HCT116 (cell line): ENCODE measurements around the gene ALDH5A1. TPM values are rescaled to one million over a fixed set of nuclear protein-coding genes. Genes with fewer than 3 reads are reported as not detected.

Experiments used
- ATAC-seq: fragments of 200-7000 bp; cut with Tn5 transposase; 2 replicates; pipeline ENCODE4 v1.9.1; 2020; ENCODE audit warnings: mild to moderate bottlenecking, moderate library complexity
- BruUV-seq: library from RNA; stranded (reverse); fragments of 400-500 nt; replicated peaks from 2 replicates; lab custom pipeline; 2021; lab: Mats Ljungman, UMichigan
- CTCF ChIA-PET: fragments of 300-600 bp; sonication (Branson Sonifier 250); formaldehyde crosslinking; loops from one replicate; lab custom pipeline; 2021; ENCODE audit warnings: antibody characterized with exemption; lab: Charles Lee
- POLR2A ChIA-PET: fragments of 300-600, 350-600 bp; sonication (Branson Sonifier 250); formaldehyde crosslinking; loops from one replicate; lab custom pipeline; 2021; ENCODE audit warnings: antibody characterized with exemption; lab: Charles Lee
- RAD21 ChIA-PET, 2 experiments: fragments of 300-600 bp; sonication (Branson Sonifier 250); formaldehyde crosslinking; loops; one replicate each; lab custom pipeline; 2023; ENCODE audit warnings: low total read pairs in 2 of 2; ENCODE audit not compliant: uncharacterized antibody in 2 of 2, unreplicated experiment in 2 of 2, low non-redundant PET in 1 of 2; lab: Charles Lee
- DNase-seq: peaks from one replicate; pipeline ENCODE4 v3.0.0-alpha.2; 2010; ENCODE audit warnings: low read depth, low spot score
- H2AFZ ChIP-seq: fragments of 200-600 bp; shearing (Covaris generic), sonication (generic); 2 replicates; pipeline ENCODE4 v1.6.1; 2017; ENCODE audit warnings: low read depth, mixed run types, mixed read lengths, antibody characterized with exemption, low read length; ENCODE audit not compliant: poor library complexity, severe bottlenecking
- H3K27ac ChIP-seq: 2 replicates; pipeline ENCODE4 v1.5.1; 2012; ENCODE audit warnings: low read depth, low read length
- H3K27me3 ChIP-seq: fragments of 200-600 bp; sonication (generic); 2 replicates; pipeline ENCODE4 v1.6.1; 2016; ENCODE audit warnings: mixed run types, low read length, mixed read lengths; ENCODE audit not compliant: insufficient read depth
- H3K36me3 ChIP-seq, 2 experiments: fragments of 200-500 bp in 1 of 2; fragments of 200-600 bp in 1 of 2; sonication (Bioruptor generic) in 1 of 2; sonication (generic) in 1 of 2; 2 replicates each; pipeline versions ENCODE4 v1.5.1 to v1.6.1; 2014 to 2016; ENCODE audit warnings: low read length in 2 of 2, inconsistent platforms in 1 of 2, mixed read lengths in 1 of 2, mixed run types in 1 of 2; ENCODE audit not compliant: insufficient read depth in 2 of 2, control insufficient read depth in 1 of 2
- H3K4me1 ChIP-seq, 2 experiments: fragments of 200-600 bp in 1 of 2; sonication (generic) in 1 of 2; 2 replicates each; pipeline versions ENCODE4 v1.5.1 to v1.6.1; 2012 to 2017; ENCODE audit warnings: low read length in 2 of 2, inconsistent platforms in 1 of 2, mild to moderate bottlenecking in 1 of 2, mixed read lengths in 1 of 2, mixed run types in 1 of 2, moderate library complexity in 1 of 2; ENCODE audit not compliant: insufficient read depth in 2 of 2, control insufficient read depth in 1 of 2
- H3K4me2 ChIP-seq: fragments of 200-600 bp; sonication (generic); 2 replicates; pipeline ENCODE4 v1.6.1; 2017; ENCODE audit warnings: mixed run types, low read length, mixed read lengths
- H3K4me3 ChIP-seq, 2 experiments: fragments of 200-600 bp in 1 of 2; sonication (generic) in 1 of 2; replicated peaks in 1 of 2; 2 replicates each; pipeline ENCODE4 v1.5.1; 2011 to 2016; ENCODE audit warnings: low read length in 2 of 2, control low read depth in 1 of 2, low read depth in 1 of 2, mild to moderate bottlenecking in 1 of 2, mixed read lengths in 1 of 2, mixed run types in 1 of 2
- H3K79me2 ChIP-seq: fragments of 200-600 bp; sonication (generic); 2 replicates; pipeline ENCODE4 v1.6.1; 2017; ENCODE audit warnings: mild to moderate bottlenecking, mixed run types, low read length, moderate library complexity, mixed read lengths; ENCODE audit not compliant: insufficient read depth
- H3K9ac ChIP-seq: fragments of 200-600 bp; sonication (generic); 2 replicates; pipeline ENCODE4 v1.6.1; 2016; ENCODE audit warnings: low read length, mixed read lengths
- H3K9me2 ChIP-seq: fragments of 200-600 bp; sonication (generic), shearing (Covaris generic); 2 replicates; pipeline ENCODE4 v1.6.1; 2017; ENCODE audit warnings: mixed run types, mild to moderate bottlenecking, moderate library complexity; ENCODE audit not compliant: insufficient read depth
- H3K9me3 ChIP-seq, 2 experiments: fragments of 200-500 bp in 1 of 2; fragments of 200-600 bp in 1 of 2; sonication (Bioruptor generic) in 1 of 2; sonication (generic) in 1 of 2; 2 replicates each; pipeline ENCODE4 v1.6.1; 2014 to 2017; ENCODE audit warnings: low read length in 2 of 2, mixed read lengths in 2 of 2, inconsistent platforms in 1 of 2, low read depth in 1 of 2, mild to moderate bottlenecking in 1 of 2, mixed run types in 1 of 2, moderate library complexity in 1 of 2; ENCODE audit not compliant: control insufficient read depth in 1 of 2, insufficient read depth in 1 of 2
- H4K20me1 ChIP-seq: fragments of 200-600 bp; sonication (generic), shearing (Covaris generic); 2 replicates; pipeline ENCODE4 v1.6.1; 2017; ENCODE audit warnings: mixed run types, mild to moderate bottlenecking, moderate library complexity; ENCODE audit not compliant: insufficient read depth
- CBX3 ChIP-seq: IDR thresholded peaks from 2 replicates; pipeline ENCODE4 v1.6.1; 2012; ENCODE audit warnings: low read depth
- EGR1 ChIP-seq: IDR thresholded peaks from 2 replicates; pipeline ENCODE4 v1.6.1; 2012; ENCODE audit warnings: low read depth
- ELF1 ChIP-seq: IDR thresholded peaks from 2 replicates; pipeline ENCODE4 v1.6.1; 2012; ENCODE audit warnings: low read depth, borderline replicate concordance
- EZH2 ChIP-seq: fragments of 200-600 bp; sonication (generic); IDR thresholded peaks from 2 replicates; pipeline ENCODE4 v1.6.1; 2017; ENCODE audit warnings: antibody characterized with exemption, mixed run types
- EZH2phosphoT487 ChIP-seq: fragments of 200-600 bp; IDR thresholded peaks from 2 replicates; pipeline ENCODE4 v1.6.1; 2018; ENCODE audit warnings: antibody characterized with exemption, borderline replicate concordance
- FOSL1 ChIP-seq: IDR thresholded peaks from 2 replicates; pipeline ENCODE4 v1.6.1; 2012; ENCODE audit warnings: low read depth
- JUND ChIP-seq: IDR thresholded peaks from 2 replicates; pipeline ENCODE4 v1.6.1; 2012
- POLR2A ChIP-seq: IDR thresholded peaks from 2 replicates; pipeline ENCODE4 v1.7.0; 2011; ENCODE audit warnings: borderline replicate concordance; ENCODE audit not compliant: insufficient read depth, insufficient read length; ENCODE audit errors: extremely low read depth
- POLR2AphosphoS5 ChIP-seq: IDR thresholded peaks from 2 replicates; pipeline ENCODE4 v1.6.1; 2011; ENCODE audit warnings: mild to moderate bottlenecking, low read depth, low read length, moderate library complexity
- RAD21 ChIP-seq: IDR thresholded peaks from 2 replicates; pipeline ENCODE4 v1.6.1; 2012; ENCODE audit warnings: low read depth, mild to moderate bottlenecking
- SIN3A ChIP-seq: IDR thresholded peaks from 2 replicates; pipeline ENCODE4 v1.6.1; 2012; ENCODE audit warnings: low read depth
- SP1 ChIP-seq: IDR thresholded peaks from 2 replicates; pipeline ENCODE4 v1.6.1; 2012; ENCODE audit warnings: low read depth
- SRF ChIP-seq: IDR thresholded peaks from 2 replicates; pipeline ENCODE4 v1.6.1; 2012; ENCODE audit warnings: low read depth
- YY1 ChIP-seq: IDR thresholded peaks from 2 replicates; pipeline ENCODE4 v1.6.1; 2011; ENCODE audit warnings: low read length, low read depth, moderate library complexity, mild to moderate bottlenecking; ENCODE audit not compliant: insufficient replicate concordance; ENCODE audit errors: extremely low read depth
- ZNF274 ChIP-seq: fragments of 200-500 bp; sonication (Bioruptor generic); IDR thresholded peaks from 2 replicates; pipeline ENCODE4 v1.6.1; 2014; ENCODE audit warnings: mild to moderate bottlenecking, low read depth, low read length, inconsistent platforms
- intact Hi-C: fragments of 100-400 bp; cut with micrococcal nuclease; formaldehyde crosslinking; loops from 2 replicates; pipeline ENCODE4 v1.10.0; 2022
- total RNA-seq: library from RNA; stranded (reverse); gene quantifications from one replicate; pipeline ENCODE4 v1.2.1, GENCODE V29; 2021; ENCODE audit not compliant: unreplicated experiment
- TF ChIP-seq, protein P1 (sequence below): IDR thresholded peaks from 2 replicates; pipeline ENCODE4 v1.6.1; 2012; ENCODE audit warnings: low read depth
- TF ChIP-seq, protein P2 (sequence below), 3 experiments: fragments of 200-600 bp in 1 of 3; sonication (generic) in 1 of 3; IDR thresholded peaks in 2 of 3; conservative IDR thresholded peaks in 1 of 3; 2 replicates each; pipeline ENCODE4 v1.5.1; 2012 to 2017; ENCODE audit warnings: low read depth in 2 of 3, low read length in 2 of 3, antibody characterized with exemption in 1 of 3, borderline replicate concordance in 1 of 3, control low read depth in 1 of 3, mild to moderate bottlenecking in 1 of 3, mixed read lengths in 1 of 3, mixed run types in 1 of 3, moderate library complexity in 1 of 3; ENCODE audit not compliant: insufficient read depth in 1 of 3
- TF ChIP-seq, protein P3 (sequence below): IDR thresholded peaks from 2 replicates; pipeline ENCODE4 v1.6.1; 2012

The ALDH5A1 gene
- total RNA-seq, 1 experiment from 2014 or later, result 10.0 TPM

DNA sequence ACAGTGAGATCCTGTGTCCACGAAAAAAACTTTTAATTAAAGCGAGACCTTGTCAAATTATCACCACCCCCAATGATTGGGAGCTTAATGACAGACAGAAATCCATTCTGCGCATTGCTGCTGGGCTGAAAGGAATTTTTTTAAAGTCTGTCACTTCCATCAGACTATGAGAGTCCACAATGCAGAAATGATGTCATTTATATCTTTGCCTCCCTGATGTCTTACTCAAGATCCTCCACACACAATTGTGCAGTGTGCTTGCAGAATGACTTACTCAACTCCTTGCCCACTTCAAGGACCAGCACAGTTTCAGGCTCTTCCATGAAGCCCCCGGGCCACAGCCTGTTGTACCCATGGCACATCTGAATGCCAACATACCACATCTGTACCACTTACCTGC is 46.4 kb upstream of the ALDH5A1 start:
- ATAC-seq, result no peak

More for the DNA sequence above, 46.4 kb upstream of the ALDH5A1 start:
- Histone ChIP-seq H3K9ac (no peak overlapping the region), H3K9me3 (no peaks in the 10 kb centered on the region), H3K4me3 (no peak overlapping the region), H3K4me1 (no peaks in the 10 kb centered on the region), H3K79me2 (no peaks in the 10 kb centered on the region), H4K20me1 (no peaks in the 10 kb centered on the region), H3K4me2 (no peak overlapping the region), H3K36me3 (no peaks in the 10 kb centered on the region), H2AFZ (no peak overlapping the region), H3K27me3 (no peaks in the 10 kb centered on the region), H3K27ac (no peak overlapping the region), H3K9me2 (no peaks in the 10 kb centered on the region)
- ChIA-PET POLR2A (no interaction called here), RAD21 (no interaction called here), CTCF (no interaction called here)
- no peak for DNase-seq
- intact Hi-C loops, result no loop called here
- BruUV-seq, result no TSS peak
- TF ChIP-seq EGR1 (no peak), FOSL1 (no peak), CBX3 (no peak), SP1 (no peak), ZNF274 (no peak), POLR2AphosphoS5 (no peak), SIN3A (no peak), POLR2A (no peak), EZH2phosphoT487 (no peak), RAD21 (no peak), ELF1 (no peak), SRF (no peak), YY1 (no peak), JUND (no peak), EZH2 (no peak)
- TF ChIP-seq, protein P1, sequence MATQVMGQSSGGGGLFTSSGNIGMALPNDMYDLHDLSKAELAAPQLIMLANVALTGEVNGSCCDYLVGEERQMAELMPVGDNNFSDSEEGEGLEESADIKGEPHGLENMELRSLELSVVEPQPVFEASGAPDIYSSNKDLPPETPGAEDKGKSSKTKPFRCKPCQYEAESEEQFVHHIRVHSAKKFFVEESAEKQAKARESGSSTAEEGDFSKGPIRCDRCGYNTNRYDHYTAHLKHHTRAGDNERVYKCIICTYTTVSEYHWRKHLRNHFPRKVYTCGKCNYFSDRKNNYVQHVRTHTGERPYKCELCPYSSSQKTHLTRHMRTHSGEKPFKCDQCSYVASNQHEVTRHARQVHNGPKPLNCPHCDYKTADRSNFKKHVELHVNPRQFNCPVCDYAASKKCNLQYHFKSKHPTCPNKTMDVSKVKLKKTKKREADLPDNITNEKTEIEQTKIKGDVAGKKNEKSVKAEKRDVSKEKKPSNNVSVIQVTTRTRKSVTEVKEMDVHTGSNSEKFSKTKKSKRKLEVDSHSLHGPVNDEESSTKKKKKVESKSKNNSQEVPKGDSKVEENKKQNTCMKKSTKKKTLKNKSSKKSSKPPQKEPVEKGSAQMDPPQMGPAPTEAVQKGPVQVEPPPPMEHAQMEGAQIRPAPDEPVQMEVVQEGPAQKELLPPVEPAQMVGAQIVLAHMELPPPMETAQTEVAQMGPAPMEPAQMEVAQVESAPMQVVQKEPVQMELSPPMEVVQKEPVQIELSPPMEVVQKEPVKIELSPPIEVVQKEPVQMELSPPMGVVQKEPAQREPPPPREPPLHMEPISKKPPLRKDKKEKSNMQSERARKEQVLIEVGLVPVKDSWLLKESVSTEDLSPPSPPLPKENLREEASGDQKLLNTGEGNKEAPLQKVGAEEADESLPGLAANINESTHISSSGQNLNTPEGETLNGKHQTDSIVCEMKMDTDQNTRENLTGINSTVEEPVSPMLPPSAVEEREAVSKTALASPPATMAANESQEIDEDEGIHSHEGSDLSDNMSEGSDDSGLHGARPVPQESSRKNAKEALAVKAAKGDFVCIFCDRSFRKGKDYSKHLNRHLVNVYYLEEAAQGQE, result no peak
- TF ChIP-seq, protein P2, sequence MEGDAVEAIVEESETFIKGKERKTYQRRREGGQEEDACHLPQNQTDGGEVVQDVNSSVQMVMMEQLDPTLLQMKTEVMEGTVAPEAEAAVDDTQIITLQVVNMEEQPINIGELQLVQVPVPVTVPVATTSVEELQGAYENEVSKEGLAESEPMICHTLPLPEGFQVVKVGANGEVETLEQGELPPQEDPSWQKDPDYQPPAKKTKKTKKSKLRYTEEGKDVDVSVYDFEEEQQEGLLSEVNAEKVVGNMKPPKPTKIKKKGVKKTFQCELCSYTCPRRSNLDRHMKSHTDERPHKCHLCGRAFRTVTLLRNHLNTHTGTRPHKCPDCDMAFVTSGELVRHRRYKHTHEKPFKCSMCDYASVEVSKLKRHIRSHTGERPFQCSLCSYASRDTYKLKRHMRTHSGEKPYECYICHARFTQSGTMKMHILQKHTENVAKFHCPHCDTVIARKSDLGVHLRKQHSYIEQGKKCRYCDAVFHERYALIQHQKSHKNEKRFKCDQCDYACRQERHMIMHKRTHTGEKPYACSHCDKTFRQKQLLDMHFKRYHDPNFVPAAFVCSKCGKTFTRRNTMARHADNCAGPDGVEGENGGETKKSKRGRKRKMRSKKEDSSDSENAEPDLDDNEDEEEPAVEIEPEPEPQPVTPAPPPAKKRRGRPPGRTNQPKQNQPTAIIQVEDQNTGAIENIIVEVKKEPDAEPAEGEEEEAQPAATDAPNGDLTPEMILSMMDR (IDR thresholded peaks at IDR 0.05 in 2 of 3, conservative IDR thresholded peaks at IDR 0.05 in 1 of 3; ENCODE audit: borderline replicate concordance in 1 of 3, insufficient read depth in 1 of 3, low read depth in 2 of 3, low read length in 2 of 3), result no peak
- TF ChIP-seq, protein P3, sequence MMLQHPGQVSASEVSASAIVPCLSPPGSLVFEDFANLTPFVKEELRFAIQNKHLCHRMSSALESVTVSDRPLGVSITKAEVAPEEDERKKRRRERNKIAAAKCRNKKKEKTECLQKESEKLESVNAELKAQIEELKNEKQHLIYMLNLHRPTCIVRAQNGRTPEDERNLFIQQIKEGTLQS, result no peak
